Sigmoid colon (tissue), 4 donors: ENCODE measurements around the gene LDLRAD4.

Experiments
- CTCF ChIP-seq, 4 experiments: fragments of 450-650 bp in 3 of 4; fragments of 200-600 bp in 1 of 4; IDR thresholded peaks; one replicate each; pipeline ENCODE4 v1.5.1; 2016 to 2019; ENCODE audit warnings: antibody characterized with exemption in 4 of 4, mild to moderate bottlenecking in 3 of 4, moderate library complexity in 2 of 4
- EP300 ChIP-seq, 4 donors: sonication (generic); formaldehyde crosslinking; IDR thresholded peaks; one replicate each; pipeline ENCODE4 v1.6.1; 2017; ENCODE audit warnings: antibody characterized with exemption in 4 of 4
- POLR2A ChIP-seq, 2 donors: fragments of 450-650 bp; IDR thresholded peaks; one replicate each; pipeline ENCODE4 v1.6.1; 2016; ENCODE audit warnings: antibody characterized with exemption in 2 of 2, mild to moderate bottlenecking in 2 of 2, moderate library complexity in 2 of 2
- POLR2AphosphoS5 ChIP-seq, 4 donors: sonication (generic); formaldehyde crosslinking; IDR thresholded peaks; one replicate each; pipeline ENCODE4 v1.6.1; 2017; ENCODE audit warnings: antibody characterized with exemption in 4 of 4

GRCh38 chr18:13268158-13269012 is 49.8 kb downstream of the LDLRAD4 start:
- TF ChIP-seq CTCF (IDR thresholded peaks at IDR 0.05) (no peak), POLR2A (IDR thresholded peaks at IDR 0.05) (no peak), POLR2AphosphoS5 (IDR thresholded peaks at IDR 0.05) (no peak), EP300 (IDR thresholded peaks at IDR 0.05) (no peak)
